Measurements from ENCODE around the gene FGF12. TPM values are rescaled to one million over a fixed set of nuclear protein-coding genes. Genes with fewer than 3 reads are reported as not detected.
A peak's percentile ranks its signal among the peaks of the same experiment; 100 is the strongest.

FGF12 gene
- total RNA-seq, 1 donor from 2014 or later, result 356 TPM

- intact Hi-C loops (cut with DNase I), result loop anchor here (5.0 kb wide), 1 partner anchor 312 kb away; no protein-coding TSS in a partner anchor
- ATAC-seq (ENCODE audit: poor library complexity) (peak; percentile 82), DNase-seq (no peak)
Measured at GRCh38 chr3:192130534-192131132, 596.7 kb downstream of the FGF12 start.

GRCh38 chr3:192129586-192129985 lies 597.8 kb downstream of the FGF12 start:
- intact Hi-C loops (cut with DNase I), result no loop called here
- ATAC-seq (ENCODE audit: poor library complexity), result no peak
- no peak for DNase-seq

- no peak for ATAC-seq (ENCODE audit: poor library complexity)
- intact Hi-C loops (cut with DNase I), result no loop called here
- no peak for DNase-seq
Measured at GRCh38 chr3:192128922-192129321, 598.4 kb downstream of the FGF12 start.

GRCh38 chr3:192128060-192128459 lies 599.3 kb downstream of the FGF12 start:
- DNase-seq (no peak), ATAC-seq (ENCODE audit: poor library complexity) (no peak)
- intact Hi-C loops (cut with DNase I), result no loop called here

- no peak for DNase-seq
- ATAC-seq (ENCODE audit: poor library complexity), result peak; percentile 61
- intact Hi-C loops (cut with DNase I), result no loop called here
Measured at GRCh38 chr3:192122832-192123594, 604.3 kb downstream of the FGF12 start.

- intact Hi-C loops (cut with DNase I), result no loop called here
- DNase-seq, result no peak
- peak; percentile 64 for ATAC-seq (ENCODE audit: poor library complexity)
Measured at GRCh38 chr3:192121923-192122322, 605.4 kb downstream of the FGF12 start.

- no peak for DNase-seq
- no peak for ATAC-seq (ENCODE audit: poor library complexity)
- intact Hi-C loops (cut with DNase I), result no loop called here
Measured at GRCh38 chr3:192108820-192109219, 618.5 kb downstream of the FGF12 start.

GRCh38 chr3:192106543-192106942 lies 620.8 kb downstream of the FGF12 start:
- ATAC-seq (ENCODE audit: poor library complexity) (no peak), DNase-seq (no peak)
- intact Hi-C loops (cut with DNase I), result no loop called here

GRCh38 chr3:192092388-192093005 lies 634.8 kb downstream of the FGF12 start:
- DNase-seq (no peak), ATAC-seq (ENCODE audit: poor library complexity) (no peak)
- intact Hi-C loops (cut with DNase I), result no loop called here

GRCh38 chr3:192091831-192092230 lies 635.5 kb downstream of the FGF12 start:
- ATAC-seq (ENCODE audit: poor library complexity) (no peak), DNase-seq (no peak)
- intact Hi-C loops (cut with DNase I), result no loop called here

GRCh38 chr3:192090586-192090985 lies 636.8 kb downstream of the FGF12 start:
- DNase-seq, result no peak
- intact Hi-C loops (cut with DNase I), result no loop called here
- ATAC-seq (ENCODE audit: poor library complexity), result no peak

Other genes starting within 250 kb of the FGF12 start
- gene MB21D2, start 190.3 kb upstream of the FGF12 start, total RNA-seq, result 1.7 TPM

Measured in Right ventricle myocardium superior (tissue), 1 donor.